HepG2 (cell line): ENCODE results near the gene LRP2.

Source experiments
- CHD4 ChIP-seq: fragments of 200-600 bp; sonication (generic); IDR thresholded peaks from 2 replicates; pipeline ENCODE4 v1.7.0; 2017; ENCODE audit warnings: mild to moderate bottlenecking, low read length, borderline replicate concordance
- GABPA ChIP-seq, 2 experiments: IDR thresholded peaks; 2 replicates each; pipeline ENCODE4 v1.6.1; 2011 to 2016; ENCODE audit warnings: low read depth in 2 of 2, low read length in 1 of 2, missing biosample characterization in 1 of 2, missing genetic modification characterization in 1 of 2
- GMEB1 ChIP-seq: sonication (generic); formaldehyde crosslinking; IDR thresholded peaks from 2 replicates; pipeline ENCODE4 v1.5.1; 2020; ENCODE audit warnings: missing genetic modification reagents, mild to moderate bottlenecking, borderline replicate concordance
- KDM5B ChIP-seq: sonication (generic); formaldehyde crosslinking; IDR thresholded peaks from 2 replicates; pipeline ENCODE4 v1.4.0; 2020; ENCODE audit warnings: missing genetic modification reagents, mild to moderate bottlenecking, borderline replicate concordance
- SIX1 ChIP-seq: sonication (generic); formaldehyde crosslinking; IDR thresholded peaks from 2 replicates; pipeline ENCODE4 v1.4.0; 2020; ENCODE audit warnings: missing genetic modification reagents, borderline replicate concordance
- STAG1 ChIP-seq: sonication (generic); formaldehyde crosslinking; IDR thresholded peaks from 2 replicates; pipeline ENCODE4 v1.4.0; 2020; ENCODE audit warnings: missing genetic modification reagents
- TAF1 ChIP-seq: sonication (generic); formaldehyde crosslinking; IDR thresholded peaks from 2 replicates; pipeline ENCODE4 v1.4.0; 2020; ENCODE audit warnings: missing genetic modification reagents
- ZNF24 ChIP-seq: fragments of 450-650 bp; IDR thresholded peaks from 2 replicates; pipeline ENCODE4 v1.6.1; 2017; ENCODE audit warnings: antibody characterized with exemption, mild to moderate bottlenecking
- ZNF33A ChIP-seq: sonication (generic); formaldehyde crosslinking; IDR thresholded peaks from 2 replicates; pipeline ENCODE4 v1.5.1; 2020; ENCODE audit warnings: missing genetic modification reagents, mild to moderate bottlenecking, moderate library complexity, borderline replicate concordance
- TF ChIP-seq, protein P1 (sequence below): sonication (generic); formaldehyde crosslinking; IDR thresholded peaks from 2 replicates; pipeline ENCODE4 v1.5.0; 2020; ENCODE audit warnings: mild to moderate bottlenecking, missing genetic modification reagents, moderate library complexity

DNA sequence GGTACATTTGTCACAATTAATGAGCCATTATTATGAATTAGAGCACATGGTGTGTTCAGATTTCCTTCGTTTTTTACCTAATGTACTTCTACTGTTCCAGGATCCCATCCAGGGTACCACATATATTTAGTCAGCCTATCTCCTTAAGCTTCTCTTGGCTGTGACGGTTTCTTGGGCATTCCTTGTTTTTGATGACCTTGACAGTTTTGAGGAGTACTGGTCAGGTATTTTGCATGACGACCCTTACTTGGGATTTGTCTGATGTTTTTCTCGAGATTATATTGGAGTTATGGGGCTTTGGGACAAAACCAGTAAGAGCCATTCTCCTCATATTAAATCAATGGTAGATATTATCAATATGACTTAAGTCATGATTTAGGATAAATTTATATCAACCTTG is 10.2 kb upstream of the LRP2 start:
- TF ChIP-seq, protein P1, sequence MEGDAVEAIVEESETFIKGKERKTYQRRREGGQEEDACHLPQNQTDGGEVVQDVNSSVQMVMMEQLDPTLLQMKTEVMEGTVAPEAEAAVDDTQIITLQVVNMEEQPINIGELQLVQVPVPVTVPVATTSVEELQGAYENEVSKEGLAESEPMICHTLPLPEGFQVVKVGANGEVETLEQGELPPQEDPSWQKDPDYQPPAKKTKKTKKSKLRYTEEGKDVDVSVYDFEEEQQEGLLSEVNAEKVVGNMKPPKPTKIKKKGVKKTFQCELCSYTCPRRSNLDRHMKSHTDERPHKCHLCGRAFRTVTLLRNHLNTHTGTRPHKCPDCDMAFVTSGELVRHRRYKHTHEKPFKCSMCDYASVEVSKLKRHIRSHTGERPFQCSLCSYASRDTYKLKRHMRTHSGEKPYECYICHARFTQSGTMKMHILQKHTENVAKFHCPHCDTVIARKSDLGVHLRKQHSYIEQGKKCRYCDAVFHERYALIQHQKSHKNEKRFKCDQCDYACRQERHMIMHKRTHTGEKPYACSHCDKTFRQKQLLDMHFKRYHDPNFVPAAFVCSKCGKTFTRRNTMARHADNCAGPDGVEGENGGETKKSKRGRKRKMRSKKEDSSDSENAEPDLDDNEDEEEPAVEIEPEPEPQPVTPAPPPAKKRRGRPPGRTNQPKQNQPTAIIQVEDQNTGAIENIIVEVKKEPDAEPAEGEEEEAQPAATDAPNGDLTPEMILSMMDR: no peak
- TF ChIP-seq KDM5B (no peak), GMEB1 (CRISPR knock-in tag) (no peak), GABPA (IDR thresholded peaks at IDR 0.05; ENCODE audit: low read depth, low read length) (no peak), GABPA (CRISPR knock-in tag; IDR thresholded peaks at IDR 0.05; ENCODE audit: low read depth) (no peak), ZNF24 (no peak), TAF1 (CRISPR knock-in tag) (no peak), ZNF33A (CRISPR knock-in tag) (no peak), SIX1 (CRISPR knock-in tag) (no peak), STAG1 (CRISPR knock-in tag) (no peak), CHD4 (no peak)
